Mucosa of descending colon (tissue), 3 donors: ENCODE data around the gene SEC31B. TPM values are rescaled to one million over a fixed set of nuclear protein-coding genes. Genes with fewer than 3 reads are reported as not detected.

Experiments used
- ATAC-seq: fragments of 200-7000 bp; cut with Tn5 transposase; one replicate; pipeline ENCODE4 v1.9.1; 2020; ENCODE audit warnings: mild to moderate bottlenecking, moderate library complexity
- DNase-seq, 3 donors: peaks; one replicate each; pipeline ENCODE4 v3.0.0-alpha.2; 2020
- H3K36me3 ChIP-seq: fragments of 200-600 bp; one replicate; pipeline ENCODE4 v1.8.0; 2021; ENCODE audit warnings: low read depth, mild to moderate bottlenecking
- H3K4me1 ChIP-seq: fragments of 200-600 bp; one replicate; pipeline ENCODE4 v1.8.0; 2021; ENCODE audit warnings: low read depth, mild to moderate bottlenecking
- H3K4me3 ChIP-seq: fragments of 200-600 bp; one replicate; pipeline ENCODE4 v1.8.0; 2021; ENCODE audit warnings: mild to moderate bottlenecking
- H3K9me3 ChIP-seq: fragments of 200-600 bp; one replicate; pipeline ENCODE4 v1.8.0; 2021; ENCODE audit warnings: mild to moderate bottlenecking
- CTCF ChIP-seq: fragments of 200-600 bp; IDR thresholded peaks from one replicate; pipeline ENCODE4 v1.8.0; 2022; ENCODE audit warnings: antibody characterized with exemption, mild to moderate bottlenecking
- intact Hi-C, 2 donors: fragments of 100-400 bp; cut with DNase I in 1 of 2; cut with micrococcal nuclease in 1 of 2; formaldehyde crosslinking; loops; one replicate each; pipeline versions ENCODE4 v1.11.0 to v1.11.1; 2022; cut with DNase I, micrococcal nuclease
- long read RNA-seq, 2 donors: library from polyadenylated mRNA; unstranded; transcript quantifications; one replicate each; pipeline ENCODE4 v2.0.0, GENCODE V29; 2019 to 2021
- total RNA-seq, 3 donors: library from RNA; stranded (reverse); fragmentation: NEBNext Ultra II Directional in 2 of 3; extraction: Animal tissue kit (Norgen Biotek cat#: 25700) in 2 of 3; gene quantifications; one replicate each; pipeline versions ENCODE4 v1.2.1 to v1.2.4, GENCODE V29; 2021 to 2023
- donor health status: DM: no; HTN: no; CAD: no; lungs with moderate emphysema.
- donor health status: DM: no; HTN: no; CAD: no.
- donor health status: DM: no; HTN: yes; CAD: no.

SEC31B gene
- 10 to 100 TPM; 14.0 to 24.8 (median 21.6) TPM for total RNA-seq
- long read RNA-seq, donor 1, partial matches to known transcripts = 3 of 7 reads
- long read RNA-seq, donor 1, other reads (novel, unspliced or antisense) = 4 of 7 reads
- long read RNA-seq, donor 2 = 0 reads

- H3K4me1 ChIP-seq = peaks cover 10% of the 10 kb centered on the region
- no peaks in the 10 kb centered on the region for H3K36me3 ChIP-seq
- H3K4me3 ChIP-seq = no peak within 1 kb of the TSS
- TF ChIP-seq CTCF = no peak
- ATAC-seq = peak; percentile 70
- peak in 2 of 3 donors; percentile 44 to 54 for DNase-seq
- intact Hi-C loops = no loop called here
- H3K9me3 ChIP-seq = no peaks in the 10 kb centered on the region
Observed at GRCh38 chr10:100519311-100520051, at the start of gene SEC31B. Gene SEC31B (minus strand): TSS chr10:100519861. CDS start chr10:100516952, 2,909 bp downstream.

- Histone ChIP-seq H3K9me3 (no peaks in the 10 kb centered on the region), H3K36me3 (no peaks in the 10 kb centered on the region), H3K4me1 (no peaks in the 10 kb centered on the region), H3K4me3 (no peak overlapping the region)
- intact Hi-C loops = loop anchor here (10.0 kb wide), 2 partner anchors 166 to 176 kb away; partner anchors contain the start of gene PAX2 (in 1 of the 2)
- DNase-seq = no peak
- no peak for ATAC-seq
- TF ChIP-seq CTCF = no peak
Observed at GRCh38 chr10:100568912-100569311, 49.3 kb upstream of the SEC31B start.

DNA sequence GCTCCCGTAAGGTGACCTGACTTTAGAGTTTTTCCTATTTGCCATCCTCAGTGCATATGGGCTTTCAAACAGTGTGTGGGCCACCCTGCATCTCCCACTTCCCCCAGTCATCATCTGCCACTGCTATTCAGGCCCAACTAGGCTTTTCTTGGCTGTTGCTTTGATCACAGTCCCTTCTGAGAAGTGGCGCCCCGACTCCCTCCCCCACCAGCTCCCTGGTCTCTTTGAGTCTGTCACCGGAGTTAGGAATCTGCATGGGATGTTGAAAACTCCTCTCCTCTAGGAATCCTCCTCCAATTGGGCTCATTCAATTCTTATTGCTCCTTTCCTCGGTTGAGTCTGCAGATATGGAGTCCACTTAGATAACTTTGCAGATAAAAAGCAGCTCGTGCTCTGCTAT lies 48.2 kb upstream of the SEC31B start:
- H3K36me3 ChIP-seq = no peaks in the 10 kb centered on the region
- TF ChIP-seq CTCF = no peak
- H3K9me3 ChIP-seq = no peaks in the 10 kb centered on the region
- no peak for DNase-seq
- no peak overlapping the region for H3K4me3 ChIP-seq
- ATAC-seq = no peak
- no peaks in the 10 kb centered on the region for H3K4me1 ChIP-seq
- intact Hi-C loops = loop anchor here (10.0 kb wide), 2 partner anchors 167 to 177 kb away; partner anchors contain the start of gene PAX2 (in 1 of the 2)

DNA sequence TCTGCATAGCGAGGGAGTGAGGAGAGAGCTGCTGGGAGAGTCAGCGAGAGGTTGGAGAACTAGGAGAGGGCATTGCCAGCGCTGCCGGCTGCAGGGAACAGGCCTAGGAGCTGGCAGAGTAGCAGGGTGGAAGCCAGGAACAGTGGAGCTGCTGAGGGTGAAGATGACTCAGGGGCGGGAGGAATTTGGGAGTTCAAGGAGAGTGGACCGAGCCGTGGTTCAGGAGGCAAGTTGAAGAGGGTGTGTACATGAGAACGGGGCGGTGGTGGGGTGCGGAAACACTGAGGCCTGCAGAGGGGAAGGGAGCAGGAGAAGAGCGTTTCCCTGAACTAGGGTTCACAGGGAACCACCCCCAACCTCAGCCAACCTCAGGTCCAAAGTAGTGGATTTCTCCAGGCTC lies 47.6 kb upstream of the SEC31B start:
- intact Hi-C loops = loop anchor here (10.0 kb wide), 2 partner anchors 168 to 178 kb away; partner anchors contain the start of gene PAX2 (in 1 of the 2)
- no peak for ATAC-seq

GRCh38 chr10:100566561-100566960 lies 46.9 kb upstream of the SEC31B start:
- Histone ChIP-seq H3K4me1 (peaks cover 11% of the 10 kb centered on the region), H3K36me3 (no peaks in the 10 kb centered on the region), H3K4me3 (no peak overlapping the region), H3K9me3 (no peaks in the 10 kb centered on the region)
- TF ChIP-seq CTCF = no peak
- intact Hi-C loops = loop anchor here (10.0 kb wide), 2 partner anchors 168 to 178 kb away; partner anchors contain the start of gene PAX2 (in 1 of the 2)
- DNase-seq (no peak), ATAC-seq (no peak)

More for the DNA sequence above, 47.6 kb upstream of the SEC31B start:
- TF ChIP-seq CTCF = no peak
- no peaks in the 10 kb centered on the region for H3K9me3 ChIP-seq
- H3K4me3 ChIP-seq = no peak overlapping the region
- DNase-seq = no peak
- H3K4me1 ChIP-seq = peaks cover 4% of the 10 kb centered on the region
- H3K36me3 ChIP-seq = no peaks in the 10 kb centered on the region
